CD4-positive, CD25-positive, alpha-beta regulatory T cell (primary cell): Measurements from ENCODE around the gene F13A1. TPM values are rescaled to one million over a fixed set of nuclear protein-coding genes. Genes with fewer than 3 reads are reported as not detected.

Experiments used
- ATAC-seq, 2 donors: fragments of 150-1000 bp; cut with Tn5 transposase; one replicate each; pipeline ENCODE4 v1.10.0; 2021; ENCODE audit warnings: low read depth in 2 of 2, moderate number of reproducible peaks in 2 of 2, moderate library complexity in 1 of 2
- DNase-seq, 3 donors: peaks; one replicate each; pipeline versions ENCODE4 v3.0.0 to v3.0.0-alpha.2; 2012 to 2022; ENCODE audit warnings: mixed read lengths in 1 of 3
- H3K27ac ChIP-seq: one replicate; pipeline ENCODE4 v1.7.0; 2013; ENCODE audit warnings: mild to moderate bottlenecking, low read length; ENCODE audit not compliant: insufficient read depth, poor library complexity, severe bottlenecking
- H3K27me3 ChIP-seq: one replicate; pipeline ENCODE4 v1.7.0; 2013; ENCODE audit warnings: low read length; ENCODE audit not compliant: control insufficient read depth, insufficient read depth
- H3K36me3 ChIP-seq: one replicate; pipeline ENCODE4 v1.7.0; 2013; ENCODE audit warnings: mild to moderate bottlenecking, low read length, moderate library complexity; ENCODE audit not compliant: control insufficient read depth, insufficient read depth
- H3K4me1 ChIP-seq: 2 replicates; pipeline ENCODE4 v1.7.0; 2013; ENCODE audit warnings: mild to moderate bottlenecking, low read length; ENCODE audit not compliant: insufficient read depth, control insufficient read depth, poor library complexity, severe bottlenecking
- H3K4me3 ChIP-seq: one replicate; pipeline ENCODE4 v1.7.0; 2013; ENCODE audit warnings: low read depth, mild to moderate bottlenecking, low read length, moderate library complexity
- H3K9me3 ChIP-seq, 2 experiments: 1 replicate in 1 of 2; 2 replicates in 1 of 2; pipeline ENCODE4 v1.7.0; 2013; ENCODE audit warnings: low read length in 2 of 2, mild to moderate bottlenecking in 1 of 2, moderate library complexity in 1 of 2; ENCODE audit not compliant: control insufficient read depth in 2 of 2
- H3K27ac Mint-ChIP-seq, 3 donors: one replicate each; pipeline ENCODE4 v1.8.0; 2020 to 2022; ENCODE audit warnings: mild to moderate bottlenecking in 3 of 3, mixed read lengths in 3 of 3, moderate library complexity in 2 of 3
- H3K27me3 Mint-ChIP-seq: one replicate; pipeline ENCODE4 v1.8.0; 2022; ENCODE audit warnings: mild to moderate bottlenecking, mixed read lengths
- H3K36me3 Mint-ChIP-seq: one replicate; pipeline ENCODE4 v1.8.0; 2020; ENCODE audit warnings: mixed read lengths
- H3K4me1 Mint-ChIP-seq, 4 donors: one replicate each; pipeline ENCODE4 v1.8.0; 2020 to 2022; ENCODE audit warnings: mixed read lengths in 4 of 4, mild to moderate bottlenecking in 1 of 4
- H3K4me3 Mint-ChIP-seq, 4 donors: one replicate each; pipeline ENCODE4 v1.8.0; 2020 to 2022; ENCODE audit warnings: mild to moderate bottlenecking in 4 of 4, mixed read lengths in 4 of 4, moderate library complexity in 3 of 4
- H3K9me3 Mint-ChIP-seq, 7 donors: one replicate each; pipeline ENCODE4 v1.8.0; 2020 to 2022; ENCODE audit warnings: mixed read lengths in 7 of 7, mild to moderate bottlenecking in 3 of 7, moderate library complexity in 2 of 7
- polyA plus RNA-seq, 4 donors: library from polyadenylated mRNA; unstranded; fragments of 300-500 nt; fragmentation: Illumina TruSeq; gene quantifications; one replicate each; pipeline ENCODE4 v1.2.3, GENCODE V29; 2021
- total RNA-seq: library from RNA; stranded (reverse); gene quantifications from one replicate; pipeline ENCODE4 v1.2.3, GENCODE V29; 2022

Gene F13A1
- total and polyA plus RNA-seq, 5 donors from 2014 or later, result 0.16 to 21.1 TPM; not detected in 3

DNA sequence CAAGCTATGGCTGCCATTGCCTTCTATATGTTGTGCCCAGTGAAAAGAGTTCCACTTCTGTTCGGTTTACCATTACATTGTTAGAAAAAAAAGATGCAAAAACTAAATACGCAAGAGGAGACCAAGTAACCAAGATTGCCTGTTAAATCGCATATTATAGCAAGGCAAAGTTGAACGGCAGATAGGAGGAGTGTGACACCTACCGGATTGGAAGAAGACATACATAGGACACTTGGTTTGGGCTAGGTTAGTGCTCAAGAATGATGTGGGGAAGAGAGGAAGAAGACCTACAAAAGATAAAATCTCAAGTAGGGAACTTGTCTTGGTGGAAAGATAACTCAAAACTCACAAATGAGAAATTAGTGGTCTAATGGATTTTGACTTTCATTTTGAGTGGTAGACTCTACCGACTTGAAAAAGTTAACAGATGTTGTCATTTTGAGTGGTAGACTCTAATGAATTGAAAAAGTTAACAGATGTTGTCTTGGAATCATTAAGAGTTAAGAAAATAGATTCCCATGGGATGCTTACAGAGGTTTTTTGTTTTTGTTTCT, 95.5 kb downstream of the F13A1 start:
- H3K4me3 ChIP-seq, result no peak overlapping the region
- H3K27ac Mint-ChIP-seq, result no peak overlapping the region
- H3K36me3 Mint-ChIP-seq, result no peaks in the 10 kb centered on the region
- no peaks in the 10 kb centered on the region for H3K4me1 Mint-ChIP-seq
- no peak overlapping the region for H3K27ac ChIP-seq
- peaks cover 27% of the 10 kb centered on the region for H3K27me3 Mint-ChIP-seq
- H3K36me3 ChIP-seq, result no peaks in the 10 kb centered on the region
- H3K9me3 ChIP-seq, result no peaks in the 10 kb centered on the region
- H3K27me3 ChIP-seq, result peaks cover 2% of the 10 kb centered on the region
- H3K9me3 Mint-ChIP-seq, result peaks cover 0 to 5% (median 2%) of the 10 kb centered on the region in 7 donors
- ATAC-seq (no peak), DNase-seq (no peak)
- no peaks in the 10 kb centered on the region for H3K4me1 ChIP-seq
- no peak overlapping the region for H3K4me3 Mint-ChIP-seq

GRCh38 chr6:6221787-6222535, 98.5 kb downstream of the F13A1 start:
- no peaks in the 10 kb centered on the region for H3K4me1 ChIP-seq
- H3K4me3 ChIP-seq, result no peak overlapping the region
- no peaks in the 10 kb centered on the region for H3K36me3 Mint-ChIP-seq
- no peak overlapping the region for H3K4me3 Mint-ChIP-seq
- H3K36me3 ChIP-seq, result no peaks in the 10 kb centered on the region
- H3K9me3 Mint-ChIP-seq, result peaks cover 0 to 4% (median 1%) of the 10 kb centered on the region in 7 donors
- H3K27me3 ChIP-seq, result no peaks in the 10 kb centered on the region
- H3K27ac ChIP-seq, result no peak overlapping the region
- no peak for ATAC-seq
- no peaks in the 10 kb centered on the region for H3K4me1 Mint-ChIP-seq
- no peak overlapping the region for H3K27ac Mint-ChIP-seq
- no peak for DNase-seq
- no peaks in the 10 kb centered on the region for H3K9me3 ChIP-seq
- H3K27me3 Mint-ChIP-seq, result peaks cover 17% of the 10 kb centered on the region

DNA sequence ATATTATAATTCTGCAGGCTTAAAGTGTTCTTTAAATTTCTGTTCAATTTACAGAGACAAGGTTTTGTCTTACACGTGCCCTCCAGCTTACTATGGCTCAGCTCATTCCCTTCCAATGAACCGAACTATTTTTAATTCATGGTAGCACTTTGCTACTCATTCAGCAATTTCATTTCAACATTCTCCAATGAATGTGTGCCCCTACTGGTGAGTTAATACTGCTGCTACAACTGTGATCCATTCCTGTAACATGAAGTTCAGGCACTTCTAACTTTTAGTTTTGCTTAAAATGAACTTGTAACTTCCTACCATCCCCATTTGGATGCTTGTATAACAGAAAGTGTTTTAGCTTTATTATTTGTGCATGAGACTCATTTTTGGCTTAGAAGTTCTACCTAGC, 99.7 kb downstream of the F13A1 start:
- Mint-ChIP-seq H3K27ac (no peak overlapping the region), H3K9me3 (peaks cover 0 to 4% (median 0%) of the 10 kb centered on the region in 7 donors), H3K36me3 (no peaks in the 10 kb centered on the region), H3K4me1 (no peaks in the 10 kb centered on the region), H3K27me3 (peaks cover 9% of the 10 kb centered on the region), H3K4me3 (no peak overlapping the region)
- no peaks in the 10 kb centered on the region for H3K4me1 ChIP-seq
- no peaks in the 10 kb centered on the region for H3K9me3 ChIP-seq
- H3K27ac ChIP-seq, result no peak overlapping the region
- no peak overlapping the region for H3K4me3 ChIP-seq
- H3K27me3 ChIP-seq, result no peaks in the 10 kb centered on the region
- DNase-seq (no peak), ATAC-seq (no peak)
- no peaks in the 10 kb centered on the region for H3K36me3 ChIP-seq

GRCh38 chr6:6219716-6220115, 100.7 kb downstream of the F13A1 start:
- Mint-ChIP-seq H3K4me3 (no peak overlapping the region), H3K27ac (no peak overlapping the region), H3K4me1 (no peaks in the 10 kb centered on the region)

GRCh38 chr6:6218759-6219085, 101.7 kb downstream of the F13A1 start:
- H3K4me1 ChIP-seq, result no peaks in the 10 kb centered on the region
- Mint-ChIP-seq H3K27me3 (no peaks in the 10 kb centered on the region), H3K4me3 (no peak overlapping the region), H3K9me3 (peaks cover 0 to 2% (median 0%) of the 10 kb centered on the region in 7 donors), H3K27ac (no peak overlapping the region), H3K36me3 (no peaks in the 10 kb centered on the region), H3K4me1 (no peaks in the 10 kb centered on the region)
- H3K27ac ChIP-seq, result no peak overlapping the region
- no peak overlapping the region for H3K4me3 ChIP-seq
- no peak for DNase-seq
- H3K36me3 ChIP-seq, result no peaks in the 10 kb centered on the region
- no peaks in the 10 kb centered on the region for H3K27me3 ChIP-seq
- H3K9me3 ChIP-seq, result no peaks in the 10 kb centered on the region
- no peak for ATAC-seq

More at GRCh38 chr6:6219716-6220115, 100.7 kb downstream of the F13A1 start:
- peaks cover 0 to 2% (median 0%) of the 10 kb centered on the region in 7 donors for H3K9me3 Mint-ChIP-seq
- H3K27me3 ChIP-seq, result no peaks in the 10 kb centered on the region
- H3K4me3 ChIP-seq, result no peak overlapping the region
- no peaks in the 10 kb centered on the region for H3K9me3 ChIP-seq
- H3K4me1 ChIP-seq, result no peaks in the 10 kb centered on the region
- DNase-seq, result no peak
- no peak for ATAC-seq
- H3K36me3 Mint-ChIP-seq, result no peaks in the 10 kb centered on the region
- no peak overlapping the region for H3K27ac ChIP-seq
- no peaks in the 10 kb centered on the region for H3K36me3 ChIP-seq
- peaks cover 3% of the 10 kb centered on the region for H3K27me3 Mint-ChIP-seq

- Histone ChIP-seq H3K27me3 (no peaks in the 10 kb centered on the region), H3K36me3 (no peaks in the 10 kb centered on the region), H3K27ac (no peak overlapping the region), H3K9me3 (no peaks in the 10 kb centered on the region), H3K4me3 (no peak overlapping the region), H3K4me1 (no peaks in the 10 kb centered on the region)
- Mint-ChIP-seq H3K27ac (no peak overlapping the region), H3K9me3 (peaks cover 0 to 2% (median 0%) of the 10 kb centered on the region in 7 donors), H3K27me3 (no peaks in the 10 kb centered on the region), H3K4me1 (no peaks in the 10 kb centered on the region), H3K36me3 (no peaks in the 10 kb centered on the region), H3K4me3 (no peak overlapping the region)
- no peak for DNase-seq
- no peak for ATAC-seq
These were observed 102.4 kb downstream of the F13A1 start for GRCh38 chr6:6217855-6218758.

DNA sequence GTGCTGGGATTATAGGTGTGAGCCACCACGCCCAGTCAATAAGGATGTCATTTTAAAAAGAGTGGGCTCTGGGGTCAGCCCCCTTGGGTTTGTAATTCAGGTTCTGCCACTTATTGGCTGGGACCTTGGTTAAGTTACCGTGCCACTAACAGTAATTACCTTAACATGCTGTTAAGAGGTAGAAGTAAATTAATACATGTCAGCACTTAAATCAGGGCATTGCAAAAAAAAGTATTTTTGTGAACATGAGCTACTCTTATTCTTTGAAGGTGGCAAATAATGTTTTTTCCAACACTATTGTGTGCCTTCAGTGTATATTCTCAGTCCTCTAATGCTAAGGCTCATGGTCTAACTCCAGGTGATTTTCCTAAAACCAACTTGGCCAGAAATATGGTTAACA, 109.5 kb downstream of the F13A1 start:
- Mint-ChIP-seq H3K4me1 (no peaks in the 10 kb centered on the region), H3K4me3 (no peak overlapping the region), H3K27ac (no peak overlapping the region), H3K27me3 (peaks cover 5% of the 10 kb centered on the region), H3K9me3 (peaks cover 0 to 14% (median 7%) of the 10 kb centered on the region in 7 donors), H3K36me3 (no peaks in the 10 kb centered on the region)
- Histone ChIP-seq H3K9me3 (peaks cover 0 to 3% of the 10 kb centered on the region in 2 experiments), H3K4me1 (no peaks in the 10 kb centered on the region), H3K27me3 (no peaks in the 10 kb centered on the region), H3K27ac (no peak overlapping the region), H3K36me3 (no peaks in the 10 kb centered on the region), H3K4me3 (no peak overlapping the region)
- DNase-seq (no peak), ATAC-seq (no peak)
